ENCODE data around the gene IL36G. TPM values are rescaled to one million over a fixed set of nuclear protein-coding genes. Genes with fewer than 3 reads are reported as not detected.
A peak's percentile ranks its signal among the peaks of the same experiment; 100 is the strongest.

The IL36G gene
- total and polyA plus RNA-seq, 7 experiments from 2014 or later, result not detected

DNA sequence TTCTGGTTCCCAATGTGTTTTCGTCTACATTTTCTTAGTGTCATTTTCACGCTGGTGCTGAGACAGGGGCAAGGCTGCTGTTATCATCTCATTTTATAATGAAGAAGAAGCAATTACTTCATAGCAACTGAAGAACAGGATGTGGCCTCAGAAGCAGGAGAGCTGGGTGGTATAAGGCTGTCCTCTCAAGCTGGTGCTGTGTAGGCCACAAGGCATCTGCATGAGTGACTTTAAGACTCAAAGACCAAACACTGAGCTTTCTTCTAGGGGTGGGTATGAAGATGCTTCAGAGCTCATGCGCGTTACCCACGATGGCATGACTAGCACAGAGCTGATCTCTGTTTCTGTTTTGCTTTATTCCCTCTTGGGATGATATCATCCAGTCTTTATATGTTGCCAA, 7.3 kb downstream of the IL36G start:
- no peak overlapping the region for H3K4me3 ChIP-seq (ENCODE audit: low read length)
- Mint-ChIP-seq H3K27me3 (peaks cover 0 to 4% (median 0%) of the 10 kb centered on the region in 5 donors), H3K36me3 (peaks cover 0 to 19% (median 0%) of the 10 kb centered on the region in 5 donors), H3K4me3 (peak overlapping the region in 8 of 10 donors; percentile 0 to 50 (median 12)), H3K4me1 (peaks cover 17 to 36% (median 25%) of the 10 kb centered on the region in 7 donors), H3K9me3 (peaks cover 0 to 18% (median 8%) of the 10 kb centered on the region in 11 donors), H3K27ac (peak overlapping the region; percentile 46 to 87 (median 73))
- DNase-seq (peak in 7 of 9 donors; percentile 49 to 74 (median 59)), ATAC-seq (peak; percentile 95)
- peak overlapping the region; percentile 43 for H3K27ac ChIP-seq (ENCODE audit: low read depth, low read length)
- ChIA-PET POLR2A (interaction anchor here (0.9 to 2.8 kb wide), 6 partner anchors 8 to 189 kb away, joined by 3 to 35 read pairs (median 4); partner anchors contain the start of gene PSD4), CTCF (interaction anchor here (0.6 to 2.7 kb wide), 15 partner anchors 10 to 220 kb away, joined by 3 to 26 read pairs (median 4); no protein-coding TSS in a partner anchor)
- H3K9me3 ChIP-seq (ENCODE audit: control insufficient read depth in 2 of 3, low read length in 3 of 3), result peaks cover 0 to 8% (median 5%) of the 10 kb centered on the region in 3 experiments
- H3K27me3 ChIP-seq (ENCODE audit: control insufficient read depth in 2 of 2, insufficient read depth in 2 of 2, low read length in 2 of 2), result no peaks in the 10 kb centered on the region
- H3K36me3 ChIP-seq (ENCODE audit: control insufficient read depth in 2 of 3, insufficient read depth in 3 of 3, low read length in 3 of 3), result no peaks in the 10 kb centered on the region
- intact Hi-C loops (cut with micrococcal nuclease), result loop anchor here (1.0 to 10.0 kb wide), 8 partner anchors 11 to 390 kb away; no protein-coding TSS in a partner anchor
- peaks cover 0 to 32% of the 10 kb centered on the region in 2 donors for H3K4me1 ChIP-seq (ENCODE audit: control insufficient read depth in 2 of 2, insufficient read depth in 2 of 2, low read length in 2 of 2)

DNA sequence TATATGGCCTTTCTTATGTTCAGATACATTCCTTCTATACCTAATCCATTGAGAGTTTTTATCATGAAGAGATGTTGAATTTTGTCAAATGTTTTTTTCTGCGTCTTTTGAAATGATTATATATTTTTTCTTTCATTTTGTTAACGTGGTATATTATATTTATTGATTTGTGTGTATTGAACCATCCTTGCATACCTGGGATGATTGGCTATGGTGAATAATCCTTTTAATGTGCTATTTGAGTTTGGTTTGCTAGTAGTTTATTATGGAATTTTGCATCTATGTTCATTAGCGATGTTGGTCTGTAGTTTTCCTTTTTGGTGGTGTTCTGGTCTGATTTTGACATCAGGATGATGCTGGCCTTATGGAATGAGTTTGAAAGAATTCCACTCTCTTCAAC, 11.8 kb downstream of the IL36G start:
- DNase-seq (no peak), ATAC-seq (no peak)
- H3K27ac ChIP-seq (ENCODE audit: low read depth, low read length), result no peak overlapping the region
- ChIA-PET CTCF (no interaction called here), POLR2A (no interaction called here)
- peaks cover 0 to 14% (median 5%) of the 10 kb centered on the region in 3 experiments for H3K9me3 ChIP-seq (ENCODE audit: control insufficient read depth in 2 of 3, low read length in 3 of 3)
- peaks cover 5 to 50% (median 25%) of the 10 kb centered on the region in 11 donors for H3K9me3 Mint-ChIP-seq
- H3K27me3 ChIP-seq (ENCODE audit: control insufficient read depth in 2 of 2, insufficient read depth in 2 of 2, low read length in 2 of 2), result no peaks in the 10 kb centered on the region
- H3K27me3 Mint-ChIP-seq, result peaks cover 0 to 13% (median 0%) of the 10 kb centered on the region in 5 donors
- no peak overlapping the region for H3K4me3 Mint-ChIP-seq
- no peak overlapping the region for H3K27ac Mint-ChIP-seq
- H3K36me3 Mint-ChIP-seq, result peaks cover 5 to 45% (median 9%) of the 10 kb centered on the region in 5 donors
- no peak overlapping the region for H3K4me3 ChIP-seq (ENCODE audit: low read length)
- no peaks in the 10 kb centered on the region for H3K36me3 ChIP-seq (ENCODE audit: control insufficient read depth in 2 of 3, insufficient read depth in 3 of 3, low read length in 3 of 3)
- H3K4me1 ChIP-seq (ENCODE audit: control insufficient read depth in 2 of 2, insufficient read depth in 2 of 2, low read length in 2 of 2), result peaks cover 0 to 35% of the 10 kb centered on the region in 2 donors
- intact Hi-C loops (cut with micrococcal nuclease), result loop anchor here in 1 of 2 donors (5.0 to 10.0 kb wide), 3 partner anchors 193 to 385 kb away; no protein-coding TSS in a partner anchor
- H3K4me1 Mint-ChIP-seq, result peaks cover 19 to 46% (median 32%) of the 10 kb centered on the region in 7 donors

DNA sequence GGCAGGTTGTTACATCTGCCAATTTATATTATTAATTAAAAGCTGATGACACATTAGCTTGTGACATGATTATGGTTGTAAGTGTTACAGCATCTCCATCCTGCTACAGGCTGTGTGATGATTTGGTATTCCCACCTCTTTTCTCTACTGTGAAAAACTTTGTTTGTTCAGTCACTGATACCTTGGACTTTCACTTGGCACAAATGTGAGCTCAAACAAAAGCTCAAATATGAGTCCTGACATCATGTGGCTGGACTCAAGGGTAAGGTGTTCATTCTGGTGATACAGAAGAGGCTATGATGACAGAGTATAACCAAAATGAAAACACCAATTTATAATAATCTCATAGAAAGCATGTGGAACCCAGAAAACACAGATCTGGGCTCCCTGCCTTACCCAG, 16.0 kb downstream of the IL36G start:
- no peak for DNase-seq
- peak overlapping the region in 7 of 9 donors; percentile 12 to 100 (median 94) for H3K27ac Mint-ChIP-seq

DNA sequence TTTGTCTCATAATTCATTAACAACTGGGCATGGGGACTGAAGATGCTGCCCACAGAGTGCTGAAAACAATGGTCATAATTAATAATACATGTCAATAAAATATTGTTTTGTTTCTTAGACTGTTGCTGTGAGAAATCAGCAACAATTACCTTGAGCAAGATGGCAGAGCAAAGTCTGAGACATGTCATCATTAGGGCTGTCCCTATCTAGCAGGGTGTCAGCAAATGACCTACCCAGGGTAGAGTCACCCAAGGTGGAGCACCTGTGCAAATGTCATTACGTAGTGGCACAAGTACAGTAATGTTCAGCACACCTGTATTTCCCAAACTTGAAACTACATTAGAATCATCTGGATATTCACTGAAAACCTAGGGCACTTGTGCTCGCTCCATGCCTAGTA, 16.8 kb downstream of the IL36G start:
- Mint-ChIP-seq H3K27ac (peak overlapping the region in 8 of 9 donors; percentile 91 to 100 (median 98)), H3K9me3 (peaks cover 5 to 61% (median 26%) of the 10 kb centered on the region in 11 donors), H3K36me3 (peaks cover 12 to 45% (median 18%) of the 10 kb centered on the region in 5 donors), H3K4me1 (peaks cover 29 to 72% (median 62%) of the 10 kb centered on the region in 7 donors), H3K27me3 (peaks cover 0 to 9% (median 0%) of the 10 kb centered on the region in 5 donors), H3K4me3 (peak overlapping the region in 4 of 10 donors; percentile 21 to 87 (median 72))
- ATAC-seq (no peak), DNase-seq (no peak)
- intact Hi-C loops (cut with micrococcal nuclease), result loop anchor here in 1 of 2 donors (10.0 kb wide), 1 partner anchor 360 kb away; no protein-coding TSS in a partner anchor
- H3K27ac ChIP-seq (ENCODE audit: low read depth, low read length), result peak overlapping the region; percentile 74
- H3K27me3 ChIP-seq (ENCODE audit: control insufficient read depth in 2 of 2, insufficient read depth in 2 of 2, low read length in 2 of 2), result no peaks in the 10 kb centered on the region
- POLR2A ChIA-PET, result no interaction called here
- H3K4me3 ChIP-seq (ENCODE audit: low read length), result no peak overlapping the region
- CTCF ChIA-PET, result no interaction called here
- peaks cover 13 to 49% of the 10 kb centered on the region in 2 donors for H3K4me1 ChIP-seq (ENCODE audit: control insufficient read depth in 2 of 2, insufficient read depth in 2 of 2, low read length in 2 of 2)
- peaks cover 0 to 14% (median 4%) of the 10 kb centered on the region in 3 experiments for H3K9me3 ChIP-seq (ENCODE audit: control insufficient read depth in 2 of 3, low read length in 3 of 3)
- H3K36me3 ChIP-seq (ENCODE audit: control insufficient read depth in 2 of 3, insufficient read depth in 3 of 3, low read length in 3 of 3), result no peaks in the 10 kb centered on the region

More for the DNA sequence above, 16.0 kb downstream of the IL36G start:
- Histone ChIP-seq H3K27me3 (ENCODE audit: control insufficient read depth in 2 of 2, insufficient read depth in 2 of 2, low read length in 2 of 2) (no peaks in the 10 kb centered on the region), H3K36me3 (ENCODE audit: control insufficient read depth in 2 of 3, insufficient read depth in 3 of 3, low read length in 3 of 3) (no peaks in the 10 kb centered on the region), H3K4me3 (ENCODE audit: low read length) (no peak overlapping the region), H3K4me1 (ENCODE audit: control insufficient read depth in 2 of 2, insufficient read depth in 2 of 2, low read length in 2 of 2) (peaks cover 13 to 49% of the 10 kb centered on the region in 2 donors), H3K27ac (ENCODE audit: low read depth, low read length) (no peak overlapping the region), H3K9me3 (ENCODE audit: control insufficient read depth in 2 of 3, low read length in 3 of 3) (peaks cover 0 to 14% (median 5%) of the 10 kb centered on the region in 3 experiments)
- peaks cover 29 to 64% (median 54%) of the 10 kb centered on the region in 7 donors for H3K4me1 Mint-ChIP-seq
- ChIA-PET CTCF (interaction anchor here (0.6 kb wide), 1 partner anchor 147 kb away, joined by 3 read pairs; no protein-coding TSS in a partner anchor), POLR2A (interaction anchor here (0.6 to 1.2 kb wide), 2 partner anchors 9 to 154 kb away, joined by 3 to 5 read pairs; no protein-coding TSS in a partner anchor)
- no peak for ATAC-seq
- H3K36me3 Mint-ChIP-seq, result peaks cover 9 to 38% (median 13%) of the 10 kb centered on the region in 5 donors
- peaks cover 0 to 11% (median 0%) of the 10 kb centered on the region in 5 donors for H3K27me3 Mint-ChIP-seq
- intact Hi-C loops (cut with micrococcal nuclease), result loop anchor here in 1 of 2 donors (10.0 kb wide), 1 partner anchor 359 kb away; no protein-coding TSS in a partner anchor
- peak overlapping the region in 1 of 10 donors; percentile 72 for H3K4me3 Mint-ChIP-seq
- H3K9me3 Mint-ChIP-seq, result peaks cover 5 to 57% (median 26%) of the 10 kb centered on the region in 11 donors

DNA sequence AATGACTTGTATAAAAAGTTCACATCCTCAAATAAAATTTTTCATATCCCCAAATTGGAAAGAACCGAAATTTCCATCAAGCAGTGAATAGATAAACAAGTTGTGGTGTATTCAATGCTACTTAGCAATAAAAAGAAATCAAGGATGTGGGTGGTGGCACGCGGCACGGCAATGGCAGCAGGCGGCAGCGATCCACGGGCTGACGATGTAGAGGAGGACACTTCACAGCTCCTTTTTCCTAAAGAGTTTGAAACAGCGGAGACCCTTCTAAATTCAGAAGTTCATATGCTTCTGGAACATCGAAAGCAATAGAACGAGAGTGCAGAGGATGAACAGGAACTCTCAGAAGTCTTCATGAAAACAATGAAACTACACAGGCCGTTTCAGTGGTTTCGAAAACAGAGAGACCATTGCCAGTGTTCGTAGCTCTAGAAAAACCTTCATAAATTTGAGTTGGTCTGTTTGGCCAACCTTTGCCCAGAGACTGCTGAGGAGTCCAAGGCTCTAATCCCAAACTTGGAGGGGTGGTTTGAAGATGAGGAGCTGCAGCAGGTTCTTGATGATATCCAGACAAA, 17.6 kb downstream of the IL36G start:
- ATAC-seq, result no peak
- ChIA-PET POLR2A (interaction anchor here (0.8 to 2.2 kb wide), 5 partner anchors 10 to 186 kb away, joined by 3 to 35 read pairs (median 4); partner anchors contain the start of gene PSD4), CTCF (interaction anchor here (1.2 to 1.7 kb wide), 2 partner anchors 10 to 36 kb away, joined by 6 to 9 read pairs; no protein-coding TSS in a partner anchor)
- peaks cover 0 to 18% (median 0%) of the 10 kb centered on the region in 3 experiments for H3K9me3 ChIP-seq (ENCODE audit: control insufficient read depth in 2 of 3, low read length in 3 of 3)
- peak overlapping the region; percentile 74 for H3K27ac ChIP-seq (ENCODE audit: low read depth, low read length)
- H3K36me3 Mint-ChIP-seq, result peaks cover 14 to 45% (median 17%) of the 10 kb centered on the region in 5 donors
- peak overlapping the region; percentile 12 for H3K4me3 ChIP-seq (ENCODE audit: low read length)
- peak overlapping the region; percentile 44 to 87 (median 73) for H3K4me3 Mint-ChIP-seq
- H3K36me3 ChIP-seq (ENCODE audit: control insufficient read depth in 2 of 3, insufficient read depth in 3 of 3, low read length in 3 of 3), result no peaks in the 10 kb centered on the region
- peaks cover 0 to 9% (median 0%) of the 10 kb centered on the region in 5 donors for H3K27me3 Mint-ChIP-seq
- intact Hi-C loops (cut with micrococcal nuclease), result loop anchor here in 1 of 2 donors (10.0 kb wide), 1 partner anchor 361 kb away; no protein-coding TSS in a partner anchor
- peak in 6 of 9 donors; percentile 32 to 63 (median 48) for DNase-seq
- H3K9me3 Mint-ChIP-seq, result peaks cover 8 to 61% (median 27%) of the 10 kb centered on the region in 11 donors
- H3K27ac Mint-ChIP-seq, result peak overlapping the region; percentile 91 to 100 (median 97)
- peaks cover 13 to 49% of the 10 kb centered on the region in 2 donors for H3K4me1 ChIP-seq (ENCODE audit: control insufficient read depth in 2 of 2, insufficient read depth in 2 of 2, low read length in 2 of 2)
- H3K27me3 ChIP-seq (ENCODE audit: control insufficient read depth in 2 of 2, insufficient read depth in 2 of 2, low read length in 2 of 2), result no peaks in the 10 kb centered on the region
- peaks cover 29 to 73% (median 62%) of the 10 kb centered on the region in 7 donors for H3K4me1 Mint-ChIP-seq

DNA sequence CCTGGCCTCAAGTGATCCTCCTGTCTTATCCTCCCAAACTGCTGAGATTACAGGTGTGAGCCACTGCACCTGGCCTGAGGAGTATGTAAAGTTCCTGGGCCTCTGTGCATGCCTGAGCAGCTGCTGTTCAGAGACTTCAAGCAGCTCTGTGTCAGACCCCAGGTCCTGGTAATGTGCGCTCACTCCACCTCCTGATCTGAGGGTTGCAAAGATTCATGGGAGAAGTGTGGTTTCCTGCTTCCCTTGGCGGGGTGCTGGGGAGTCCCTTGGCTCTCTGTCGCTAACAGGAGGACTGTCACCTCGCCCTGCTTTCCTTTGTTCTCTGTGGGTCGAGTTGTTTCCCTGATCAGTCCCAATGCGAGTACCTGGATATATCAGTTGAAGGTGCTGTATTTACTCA, 18.8 kb downstream of the IL36G start:
- Mint-ChIP-seq H3K4me3 (peak overlapping the region; percentile 51 to 83 (median 71)), H3K9me3 (peaks cover 14 to 61% (median 37%) of the 10 kb centered on the region in 11 donors), H3K36me3 (peaks cover 24 to 51% (median 29%) of the 10 kb centered on the region in 5 donors), H3K27me3 (peaks cover 0 to 16% (median 0%) of the 10 kb centered on the region in 5 donors), H3K27ac (peak overlapping the region; percentile 88 to 100 (median 97)), H3K4me1 (peaks cover 29 to 73% (median 62%) of the 10 kb centered on the region in 7 donors)
- H3K4me3 ChIP-seq (ENCODE audit: low read length), result peak overlapping the region; percentile 20
- ChIA-PET POLR2A (interaction anchor here (0.7 to 2.2 kb wide), 2 partner anchors 11 to 178 kb away, joined by 3 to 35 read pairs; no protein-coding TSS in a partner anchor), CTCF (interaction anchor here (0.7 to 1.7 kb wide), 3 partner anchors 11 to 38 kb away, joined by 3 to 9 read pairs (median 4); no protein-coding TSS in a partner anchor)
- DNase-seq, result peak; percentile 35 to 92 (median 90)
- H3K9me3 ChIP-seq (ENCODE audit: control insufficient read depth in 2 of 3, low read length in 3 of 3), result peaks cover 0 to 29% (median 0%) of the 10 kb centered on the region in 3 experiments
- H3K27ac ChIP-seq (ENCODE audit: low read depth, low read length), result peak overlapping the region; percentile 74
- ATAC-seq, result peak; percentile 99
- H3K36me3 ChIP-seq (ENCODE audit: control insufficient read depth in 2 of 3, insufficient read depth in 3 of 3, low read length in 3 of 3), result no peaks in the 10 kb centered on the region
- intact Hi-C loops (cut with micrococcal nuclease), result loop anchor here (1.0 to 10.0 kb wide), 9 partner anchors 11 to 362 kb away; partner anchors contain the start of gene PSD4 (in 1 of the 2)
- H3K27me3 ChIP-seq (ENCODE audit: control insufficient read depth in 2 of 2, insufficient read depth in 2 of 2, low read length in 2 of 2), result no peaks in the 10 kb centered on the region
- peaks cover 13 to 49% of the 10 kb centered on the region in 2 donors for H3K4me1 ChIP-seq (ENCODE audit: control insufficient read depth in 2 of 2, insufficient read depth in 2 of 2, low read length in 2 of 2)
